GM23338 (cell line): ENCODE results near the gene DTL. TPM values are rescaled to one million over a fixed set of nuclear protein-coding genes. Genes with fewer than 3 reads are reported as not detected.

Experiments used
- ATAC-seq: fragments of 200-7000 bp; cut with Tn5 transposase; 3 replicates; pipeline ENCODE4 v1.9.1; 2020
- DNase-seq: peaks from one replicate; pipeline ENCODE4 v3.0.0-alpha.2; 2015; ENCODE audit warnings: low spot score
- H2AFZ ChIP-seq: fragments of 200-600 bp; sonication (generic); 2 replicates; pipeline ENCODE4 v1.8.0; 2016; ENCODE audit warnings: antibody characterized with exemption, mild to moderate bottlenecking, moderate library complexity
- H3F3A ChIP-seq: fragments of 200-600 bp; sonication (generic); replicated peaks from 2 replicates; pipeline ENCODE4 v1.8.0; 2017; ENCODE audit warnings: antibody characterized with exemption, mixed run types, low read depth
- H3K27ac ChIP-seq: fragments of 200-600 bp; sonication (generic); 2 replicates; pipeline ENCODE4 v1.6.1; 2016; ENCODE audit warnings: low read depth
- H3K27me3 ChIP-seq: fragments of 200-600 bp; sonication (generic); 2 replicates; pipeline ENCODE4 v1.8.0; 2016; ENCODE audit warnings: mild to moderate bottlenecking, mixed run types, moderate library complexity; ENCODE audit not compliant: insufficient read depth
- H3K36me3 ChIP-seq: fragments of 200-600 bp; sonication (generic); 2 replicates; pipeline ENCODE4 v1.8.0; 2016; ENCODE audit warnings: mild to moderate bottlenecking; ENCODE audit not compliant: insufficient read depth
- H3K4me1 ChIP-seq: fragments of 200-600 bp; sonication (generic); 2 replicates; pipeline ENCODE4 v1.8.0; 2016; ENCODE audit warnings: mild to moderate bottlenecking, moderate library complexity; ENCODE audit not compliant: insufficient read depth
- H3K4me2 ChIP-seq: fragments of 200-600 bp; sonication (generic); 2 replicates; pipeline ENCODE4 v1.7.1; 2017; ENCODE audit warnings: mixed run types
- H3K4me3 ChIP-seq: fragments of 200-600 bp; sonication (generic); 2 replicates; pipeline ENCODE4 v1.6.1; 2016; ENCODE audit warnings: mixed run types
- H3K79me2 ChIP-seq: fragments of 200-600 bp; sonication (generic); replicated peaks from 2 replicates; pipeline ENCODE4 v1.8.0; 2017; ENCODE audit warnings: mild to moderate bottlenecking; ENCODE audit not compliant: insufficient read depth
- H3K9me2 ChIP-seq: fragments of 200-600 bp; sonication (generic); 2 replicates; pipeline ENCODE4 v1.8.0; 2017; ENCODE audit not compliant: insufficient read depth
- H4K20me1 ChIP-seq: fragments of 200-600 bp; sonication (generic); replicated peaks from 2 replicates; pipeline ENCODE4 v1.8.0; 2017; ENCODE audit warnings: mild to moderate bottlenecking; ENCODE audit not compliant: insufficient read depth
- H3K27ac Mint-ChIP-seq: 2 replicates; pipeline ENCODE4 v1.8.0; 2020; ENCODE audit warnings: inconsistent platforms, mild to moderate bottlenecking, moderate library complexity, mixed read lengths
- H3K27me3 Mint-ChIP-seq: 3 replicates; pipeline ENCODE4 v1.8.0; 2022; ENCODE audit warnings: low read depth, mild to moderate bottlenecking, moderate library complexity, mixed read lengths, inconsistent platforms; ENCODE audit not compliant: insufficient read depth, poor library complexity
- H3K36me3 Mint-ChIP-seq: 3 replicates; pipeline ENCODE4 v1.8.0; 2021; ENCODE audit warnings: low read depth, mild to moderate bottlenecking, inconsistent platforms, moderate library complexity, mixed read lengths
- H3K4me1 Mint-ChIP-seq: 3 replicates; pipeline ENCODE4 v1.8.0; 2020; ENCODE audit warnings: mild to moderate bottlenecking, inconsistent platforms, mixed read lengths
- H3K4me3 Mint-ChIP-seq: 3 replicates; pipeline ENCODE4 v1.8.0; 2021; ENCODE audit warnings: moderate library complexity, mild to moderate bottlenecking, inconsistent platforms, mixed read lengths
- H3K9me3 Mint-ChIP-seq: 3 replicates; pipeline ENCODE4 v1.8.0; 2020; ENCODE audit warnings: moderate library complexity, mild to moderate bottlenecking, inconsistent platforms, mixed read lengths
- CREB1 ChIP-seq: fragments of 250-450 bp; sonication (Bioruptor Pico); IDR thresholded peaks from 2 replicates; pipeline ENCODE4 v1.5.0; 2020; ENCODE audit warnings: low read depth, mild to moderate bottlenecking, moderate library complexity
- CTCF ChIP-seq, 2 experiments: fragments of 200-600 bp in 1 of 2; sonication (generic) in 1 of 2; conservative IDR thresholded peaks; 2 replicates each; pipeline versions ENCODE4 v1.5.1 to v1.6.1; 2016 to 2017; ENCODE audit warnings: antibody characterized with exemption in 2 of 2, low read depth in 2 of 2, mild to moderate bottlenecking in 2 of 2, moderate library complexity in 1 of 2
- ETS1 ChIP-seq: IDR thresholded peaks from 2 replicates; pipeline ENCODE4 v1.6.1; 2016; ENCODE audit warnings: antibody characterized with exemption
- EZH2 ChIP-seq: fragments of 200-600 bp; sonication (generic); IDR thresholded peaks from one replicate; pipeline ENCODE4 v1.8.0; 2017; ENCODE audit warnings: antibody characterized with exemption, mild to moderate bottlenecking, low read depth; ENCODE audit not compliant: unreplicated experiment
- POLR2AphosphoS5 ChIP-seq: IDR thresholded peaks from 2 replicates; pipeline ENCODE4 v1.6.1; 2016; ENCODE audit warnings: antibody characterized with exemption, low read depth
- REST ChIP-seq: IDR thresholded peaks from one replicate; pipeline ENCODE4 v1.6.1; 2018; ENCODE audit warnings: antibody characterized with exemption; ENCODE audit not compliant: unreplicated experiment
- STAT1 ChIP-seq: IDR thresholded peaks from one replicate; pipeline ENCODE4 v1.6.1; 2016; ENCODE audit warnings: antibody characterized with exemption; ENCODE audit not compliant: unreplicated experiment
- ZNF114 ChIP-seq: fragments of 250-450 bp; sonication (Bioruptor Pico); IDR thresholded peaks from 2 replicates; pipeline ENCODE4 v1.5.0; 2020; ENCODE audit warnings: mild to moderate bottlenecking, moderate library complexity
- ZNF331 ChIP-seq: fragments of 250-450 bp; sonication (Bioruptor Pico); IDR thresholded peaks from 2 replicates; pipeline ENCODE4 v1.5.0; 2020; ENCODE audit warnings: low read depth, mild to moderate bottlenecking, moderate library complexity
- polyA plus RNA-seq: library from polyadenylated mRNA; unstranded; fragments of >200 nt; fragmentation: Nextera tagmentation; extraction: Ambion mirVana; gene quantifications from 2 replicates; pipeline ENCODE4 v1.2.1, GENCODE V29; 2016
- total RNA-seq: library from RNA; depleted of rRNA; stranded (reverse); fragments of >200 nt; shearing (Covaris generic); gene quantifications from 2 replicates; pipeline ENCODE4 v1.2.3, GENCODE V29; 2014
- TF ChIP-seq, protein P1 (sequence below): fragments of 250-450 bp; sonication (Bioruptor Pico); IDR thresholded peaks from 2 replicates; pipeline ENCODE4 v1.5.0; 2020; ENCODE audit warnings: mild to moderate bottlenecking, moderate library complexity

DTL gene
- total and polyA plus RNA-seq, 2 experiments from 2014 or later = 26.5 to 58.8 TPM

- Histone ChIP-seq H3K27me3 (no peaks in the 10 kb centered on the region), H3K36me3 (peaks cover 45% of the 10 kb centered on the region), H2AFZ (no peak overlapping the region), H3K4me2 (no peak overlapping the region), H4K20me1 (0 out of 2 replicates have a peak, but pooled peaks cover 3% of the 10 kb centered on the region), H3K4me3 (no peak overlapping the region), H3F3A (no peaks in the 10 kb centered on the region), H3K79me2 (no peaks in the 10 kb centered on the region), H3K4me1 (no peaks in the 10 kb centered on the region), H3K9me2 (no peaks in the 10 kb centered on the region), H3K27ac (no peak overlapping the region)
- no peak for ATAC-seq
- H3K9me3 Mint-ChIP-seq = peaks cover 7% of the 10 kb centered on the region; the same call in 1 of the 3 replicates
- peaks cover 86% of the 10 kb centered on the region for H3K36me3 Mint-ChIP-seq
- H3K4me1 Mint-ChIP-seq = no peaks in the 10 kb centered on the region
- H3K4me3 Mint-ChIP-seq = no peak overlapping the region
- peaks cover 9% of the 10 kb centered on the region for H3K27me3 Mint-ChIP-seq
- TF ChIP-seq REST (no peak), STAT1 (no peak), CTCF (conservative IDR thresholded peaks at IDR 0.05; ENCODE audit: low read depth in 2 of 2) (no peak), ZNF114 (CRISPR knock-in tag) (no peak), POLR2AphosphoS5 (no peak), EZH2 (no peak), CREB1 (no peak), ZNF331 (no peak), ETS1 (no peak)
- TF ChIP-seq, protein P1, sequence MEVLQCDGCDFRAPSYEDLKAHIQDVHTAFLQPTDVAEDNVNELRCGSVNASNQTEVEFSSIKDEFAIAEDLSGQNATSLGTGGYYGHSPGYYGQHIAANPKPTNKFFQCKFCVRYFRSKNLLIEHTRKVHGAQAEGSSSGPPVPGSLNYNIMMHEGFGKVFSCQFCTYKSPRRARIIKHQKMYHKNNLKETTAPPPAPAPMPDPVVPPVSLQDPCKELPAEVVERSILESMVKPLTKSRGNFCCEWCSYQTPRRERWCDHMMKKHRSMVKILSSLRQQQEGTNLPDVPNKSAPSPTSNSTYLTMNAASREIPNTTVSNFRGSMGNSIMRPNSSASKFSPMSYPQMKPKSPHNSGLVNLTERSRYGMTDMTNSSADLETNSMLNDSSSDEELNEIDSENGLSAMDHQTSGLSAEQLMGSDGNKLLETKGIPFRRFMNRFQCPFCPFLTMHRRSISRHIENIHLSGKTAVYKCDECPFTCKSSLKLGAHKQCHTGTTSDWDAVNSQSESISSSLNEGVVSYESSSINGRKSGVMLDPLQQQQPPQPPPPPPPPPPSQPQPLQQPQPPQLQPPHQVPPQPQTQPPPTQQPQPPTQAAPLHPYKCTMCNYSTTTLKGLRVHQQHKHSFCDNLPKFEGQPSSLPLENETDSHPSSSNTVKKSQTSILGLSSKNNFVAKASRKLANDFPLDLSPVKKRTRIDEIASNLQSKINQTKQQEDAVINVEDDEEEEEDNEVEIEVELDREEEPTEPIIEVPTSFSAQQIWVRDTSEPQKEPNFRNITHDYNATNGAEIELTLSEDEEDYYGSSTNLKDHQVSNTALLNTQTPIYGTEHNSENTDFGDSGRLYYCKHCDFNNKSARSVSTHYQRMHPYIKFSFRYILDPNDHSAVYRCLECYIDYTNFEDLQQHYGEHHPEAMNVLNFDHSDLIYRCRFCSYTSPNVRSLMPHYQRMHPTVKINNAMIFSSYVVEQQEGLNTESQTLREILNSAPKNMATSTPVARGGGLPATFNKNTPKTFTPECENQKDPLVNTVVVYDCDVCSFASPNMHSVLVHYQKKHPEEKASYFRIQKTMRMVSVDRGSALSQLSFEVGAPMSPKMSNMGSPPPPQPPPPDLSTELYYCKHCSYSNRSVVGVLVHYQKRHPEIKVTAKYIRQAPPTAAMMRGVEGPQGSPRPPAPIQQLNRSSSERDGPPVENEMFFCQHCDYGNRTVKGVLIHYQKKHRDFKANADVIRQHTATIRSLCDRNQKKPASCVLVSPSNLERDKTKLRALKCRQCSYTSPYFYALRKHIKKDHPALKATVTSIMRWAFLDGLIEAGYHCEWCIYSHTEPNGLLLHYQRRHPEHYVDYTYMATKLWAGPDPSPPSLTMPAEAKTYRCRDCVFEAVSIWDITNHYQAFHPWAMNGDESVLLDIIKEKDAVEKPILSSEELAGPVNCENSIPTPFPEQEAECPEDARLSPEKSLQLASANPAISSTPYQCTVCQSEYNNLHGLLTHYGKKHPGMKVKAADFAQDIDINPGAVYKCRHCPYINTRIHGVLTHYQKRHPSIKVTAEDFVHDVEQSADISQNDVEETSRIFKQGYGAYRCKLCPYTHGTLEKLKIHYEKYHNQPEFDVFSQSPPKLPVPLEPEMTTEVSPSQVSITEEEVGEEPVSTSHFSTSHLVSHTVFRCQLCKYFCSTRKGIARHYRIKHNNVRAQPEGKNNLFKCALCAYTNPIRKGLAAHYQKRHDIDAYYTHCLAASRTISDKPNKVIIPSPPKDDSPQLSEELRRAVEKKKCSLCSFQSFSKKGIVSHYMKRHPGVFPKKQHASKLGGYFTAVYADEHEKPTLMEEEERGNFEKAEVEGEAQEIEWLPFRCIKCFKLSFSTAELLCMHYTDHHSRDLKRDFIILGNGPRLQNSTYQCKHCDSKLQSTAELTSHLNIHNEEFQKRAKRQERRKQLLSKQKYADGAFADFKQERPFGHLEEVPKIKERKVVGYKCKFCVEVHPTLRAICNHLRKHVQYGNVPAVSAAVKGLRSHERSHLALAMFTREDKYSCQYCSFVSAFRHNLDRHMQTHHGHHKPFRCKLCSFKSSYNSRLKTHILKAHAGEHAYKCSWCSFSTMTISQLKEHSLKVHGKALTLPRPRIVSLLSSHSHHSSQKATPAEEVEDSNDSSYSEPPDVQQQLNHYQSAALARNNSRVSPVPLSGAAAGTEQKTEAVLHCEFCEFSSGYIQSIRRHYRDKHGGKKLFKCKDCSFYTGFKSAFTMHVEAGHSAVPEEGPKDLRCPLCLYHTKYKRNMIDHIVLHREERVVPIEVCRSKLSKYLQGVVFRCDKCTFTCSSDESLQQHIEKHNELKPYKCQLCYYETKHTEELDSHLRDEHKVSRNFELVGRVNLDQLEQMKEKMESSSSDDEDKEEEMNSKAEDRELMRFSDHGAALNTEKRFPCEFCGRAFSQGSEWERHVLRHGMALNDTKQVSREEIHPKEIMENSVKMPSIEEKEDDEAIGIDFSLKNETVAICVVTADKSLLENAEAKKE (CRISPR knock-in tag) = no peak
- no peak for DNase-seq
- H3K27ac Mint-ChIP-seq = no peak overlapping the region
These were observed 19.8 kb downstream of the DTL start for GRCh38 chr1:212055333-212055732.
